ENCODE results near the gene ARNT2. TPM values are rescaled to one million over a fixed set of nuclear protein-coding genes. Genes with fewer than 3 reads are reported as not detected.

Gene ARNT2
- total and polyA plus RNA-seq, 2 experiments from 2014 or later: 4.6 to 11.6 TPM

- Mint-ChIP-seq H3K4me3 (no peak overlapping the region), H3K4me1 (peaks cover 19% of the 10 kb centered on the region), H3K9me3 (no peaks in the 10 kb centered on the region), H3K27ac (no peak overlapping the region), H3K27me3 (ENCODE audit: insufficient read depth, low read depth, poor library complexity) (peaks cover 5% of the 10 kb centered on the region), H3K36me3 (ENCODE audit: low read depth) (no peaks in the 10 kb centered on the region)
- Histone ChIP-seq H3K4me2 (no peak overlapping the region), H3K79me2 (replicated peaks; ENCODE audit: insufficient read depth) (no peaks in the 10 kb centered on the region), H2AFZ (no peak overlapping the region), H3F3A (replicated peaks; ENCODE audit: low read depth) (no peaks in the 10 kb centered on the region), H3K27ac (ENCODE audit: low read depth) (no peak overlapping the region), H4K20me1 (replicated peaks; ENCODE audit: insufficient read depth) (no peaks in the 10 kb centered on the region), H3K36me3 (ENCODE audit: insufficient read depth) (no peaks in the 10 kb centered on the region), H3K4me3 (no peak overlapping the region), H3K27me3 (ENCODE audit: insufficient read depth) (no peaks in the 10 kb centered on the region), H3K9me2 (ENCODE audit: insufficient read depth) (peaks cover 26% of the 10 kb centered on the region), H3K4me1 (ENCODE audit: insufficient read depth) (peaks cover 13% of the 10 kb centered on the region)
- DNase-seq (ENCODE audit: low spot score) (no peak), ATAC-seq (no peak)
- TF ChIP-seq ZNF114 (CRISPR knock-in tag; IDR thresholded peaks at IDR 0.05): no peak
- no peak for TF ChIP-seq EZH2 (IDR thresholded peaks at IDR 0.05; ENCODE audit: low read depth, unreplicated experiment)
- no peak for TF ChIP-seq POLR2AphosphoS5 (IDR thresholded peaks at IDR 0.05; ENCODE audit: low read depth)
- no peak for TF ChIP-seq STAT1 (IDR thresholded peaks at IDR 0.05; ENCODE audit: unreplicated experiment)
- no peak for TF ChIP-seq NANOG (IDR thresholded peaks at IDR 0.05; ENCODE audit: borderline replicate concordance)
- no peak for TF ChIP-seq REST (IDR thresholded peaks at IDR 0.05; ENCODE audit: unreplicated experiment)
- no peak for TF ChIP-seq JUNB (IDR thresholded peaks at IDR 0.05; ENCODE audit: unreplicated experiment)
- no peak for TF ChIP-seq ETS1 (IDR thresholded peaks at IDR 0.05)
- TF ChIP-seq EZH2phosphoT487 (IDR thresholded peaks at IDR 0.05; ENCODE audit: unreplicated experiment): no peak
- no peak for TF ChIP-seq CTCF (conservative IDR thresholded peaks at IDR 0.05; ENCODE audit: low read depth in 2 of 2)
- no peak for TF ChIP-seq CREB1 (CRISPR knock-in tag; IDR thresholded peaks at IDR 0.05; ENCODE audit: low read depth)
- TF ChIP-seq ZNF462 (CRISPR knock-in tag; IDR thresholded peaks at IDR 0.05): no peak
These were observed 200.7 kb downstream of the ARNT2 start for GRCh38 chr15:80604583-80605575.
